Stimulated activated CD8-positive, alpha-beta memory T cell treated with anti-CD3 and anti-CD28 coated beads, Interleukin-15, amount 100 ng/mL, for 24 hours (primary cell): Measurements from ENCODE around the gene LMOD2.

Experiments
- DNase-seq: peaks from one replicate; pipeline ENCODE4 v3.0.0-alpha.2; 2020; ENCODE audit warnings: low read depth

Gene LMOD2

DNA sequence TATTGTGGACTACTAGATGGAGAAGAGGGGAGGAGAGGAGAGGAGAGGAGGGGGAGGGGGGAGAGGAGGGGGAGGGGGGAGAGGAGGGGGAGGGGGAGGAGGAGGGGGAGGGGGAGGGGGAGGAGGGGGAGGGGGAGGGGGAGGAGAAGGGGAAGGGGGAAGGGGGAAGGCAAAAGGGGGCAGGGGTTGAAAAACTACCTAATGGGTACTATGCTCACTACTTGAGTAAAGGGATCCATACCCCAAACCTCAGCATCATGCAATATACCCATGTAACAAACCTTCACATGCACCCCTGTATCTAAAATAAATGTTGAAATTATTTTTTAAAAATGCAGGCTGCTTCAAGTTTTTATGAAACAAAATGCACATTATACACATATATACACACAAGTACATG lies 15.1 kb upstream of the LMOD2 start:
- no peak for DNase-seq

DNA sequence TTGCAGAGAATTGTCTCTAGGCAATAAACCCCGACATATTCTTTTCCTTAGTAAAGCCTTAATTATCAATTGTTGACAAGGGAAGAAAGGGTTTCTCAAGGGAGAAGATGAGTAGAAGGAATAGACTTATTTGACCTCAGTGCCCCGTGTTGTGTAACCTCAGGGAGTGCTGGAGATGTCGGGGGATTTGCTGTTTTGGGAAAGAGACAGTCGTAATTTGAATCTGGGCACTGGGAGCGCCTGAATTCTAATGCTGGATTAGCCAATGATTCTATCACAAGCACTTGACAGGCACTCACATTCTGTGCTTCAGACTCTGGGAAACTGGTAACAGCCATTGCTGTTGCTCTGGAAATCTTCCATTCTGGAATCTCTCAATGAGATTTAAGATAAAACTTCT lies 13.8 kb upstream of the LMOD2 start:
- no peak for DNase-seq

- DNase-seq: no peak
These were observed 11.9 kb upstream of the LMOD2 start for GRCh38 chr7:123643495-123644441.

DNA sequence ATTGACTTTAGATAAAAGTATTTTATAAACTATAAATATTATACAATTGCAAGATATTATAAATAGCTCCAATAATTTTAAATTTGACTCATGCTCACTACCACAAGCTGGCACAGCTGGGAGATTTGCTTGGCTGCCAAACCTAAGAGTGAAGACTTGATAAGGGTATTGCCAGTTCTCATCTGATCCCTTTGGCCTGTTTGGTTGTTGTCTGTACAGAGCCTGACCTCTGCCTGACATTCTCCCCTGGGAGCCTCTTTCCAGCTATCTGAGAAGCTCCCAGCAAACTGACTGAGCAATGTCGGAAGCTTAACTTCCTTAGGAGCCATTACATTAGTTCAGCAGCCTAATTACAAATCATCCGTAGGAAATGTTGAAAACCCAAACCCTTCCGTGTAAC lies 10.2 kb upstream of the LMOD2 start:
- DNase-seq: no peak

- DNase-seq: no peak
These were observed 8.4 kb upstream of the LMOD2 start for GRCh38 chr7:123647106-123647730.

DNA sequence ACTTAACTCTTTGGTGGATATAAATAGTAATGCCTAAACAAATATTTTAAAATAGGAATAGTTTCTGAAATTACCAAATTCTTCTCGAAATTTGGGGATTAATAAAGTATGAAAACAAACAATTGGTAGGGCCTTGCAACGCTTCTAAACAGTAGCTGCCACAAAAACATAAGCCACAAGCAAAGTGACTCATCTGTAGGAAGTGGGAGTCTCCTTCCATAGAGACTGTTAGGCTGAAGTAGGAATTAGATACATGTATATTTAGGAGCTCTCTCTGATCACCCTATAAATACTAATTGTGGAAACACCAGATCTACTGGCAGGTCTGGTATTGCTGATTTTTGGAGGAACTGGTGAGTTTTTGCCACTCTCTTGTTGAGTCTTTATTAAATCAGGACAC lies 5.7 kb upstream of the LMOD2 start:
- DNase-seq: no peak

DNA sequence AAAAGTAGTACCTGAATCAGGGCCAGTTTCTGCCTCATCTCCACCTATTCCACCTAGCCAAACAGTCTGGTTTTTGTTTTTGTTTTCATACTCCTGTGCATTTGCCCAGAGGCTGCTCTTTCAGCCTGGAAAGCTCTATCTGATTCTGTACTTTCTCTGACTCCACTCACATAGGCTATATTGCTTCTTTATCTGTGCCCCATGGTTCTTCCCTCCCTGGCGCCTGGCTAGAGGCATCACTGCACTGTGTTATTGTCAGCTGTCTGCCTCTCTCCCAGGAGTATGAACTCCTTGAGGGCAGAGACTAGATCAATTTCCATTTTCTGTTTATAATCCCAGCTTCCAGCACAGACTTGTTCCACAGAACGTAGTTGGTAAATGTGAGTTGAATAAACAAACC lies 5.1 kb upstream of the LMOD2 start:
- no peak for DNase-seq

GRCh38 chr7:123652406-123652805 lies 3.3 kb upstream of the LMOD2 start:
- no peak for DNase-seq

- DNase-seq: no peak
These were observed 2.5 kb upstream of the LMOD2 start for GRCh38 chr7:123653162-123653561.

DNA sequence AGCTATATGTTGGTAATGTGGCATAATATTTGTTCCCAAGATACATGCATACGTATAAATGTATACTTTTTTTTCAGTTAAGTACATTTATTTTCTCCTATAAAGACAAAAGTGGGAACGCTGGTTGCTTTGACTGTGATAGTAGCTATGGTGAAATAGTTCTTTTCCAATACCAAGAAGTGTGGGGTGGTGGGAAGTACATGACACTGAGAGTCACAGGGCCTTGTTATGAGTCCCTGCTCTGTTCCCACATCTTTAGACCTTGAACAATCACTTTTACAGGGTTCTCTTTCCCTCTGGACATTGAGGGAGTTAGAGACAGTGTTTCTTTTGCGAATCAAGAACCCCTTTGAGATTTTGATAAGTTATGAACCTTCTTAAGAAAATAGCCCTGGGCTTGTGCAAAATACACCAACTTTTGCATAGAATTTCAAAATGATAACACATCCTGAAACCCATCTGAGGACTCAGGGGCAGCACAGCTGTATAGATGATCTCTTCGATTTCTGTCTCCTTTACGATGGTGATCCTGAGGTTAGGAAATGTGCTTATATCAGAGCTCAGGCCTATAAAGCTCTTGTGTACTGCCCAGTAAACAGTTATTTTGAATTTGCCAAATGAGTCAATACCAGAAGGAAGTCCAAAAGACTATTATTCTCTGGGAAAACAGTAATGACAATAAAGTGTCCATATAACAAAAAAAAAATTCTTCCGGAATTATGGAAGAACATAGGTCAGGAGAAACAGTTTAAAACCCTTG lies 1.1 kb downstream of the LMOD2 start:
- DNase-seq: no peak

DNA sequence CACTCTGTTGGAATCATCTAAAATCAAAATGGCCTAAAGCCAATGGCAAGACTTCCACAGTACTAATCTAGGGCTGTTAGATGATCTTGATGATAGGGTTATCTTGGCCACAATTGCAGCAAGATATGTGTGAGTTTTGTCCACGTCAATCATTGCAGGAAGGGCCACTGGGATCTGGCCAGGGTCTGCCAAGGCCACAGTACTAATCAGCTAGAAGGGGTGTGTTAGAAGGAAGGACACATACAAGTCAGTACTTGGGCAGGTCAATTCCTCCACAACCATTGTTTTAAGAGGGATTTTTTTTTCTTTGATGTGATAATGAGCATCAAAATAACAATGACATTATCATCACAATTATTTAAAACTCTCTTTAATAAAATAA lies 1.6 kb downstream of the LMOD2 start:
- no peak for DNase-seq

- no peak for DNase-seq
These were observed 2.4 kb downstream of the LMOD2 start for GRCh38 chr7:123658023-123658422.

DNA sequence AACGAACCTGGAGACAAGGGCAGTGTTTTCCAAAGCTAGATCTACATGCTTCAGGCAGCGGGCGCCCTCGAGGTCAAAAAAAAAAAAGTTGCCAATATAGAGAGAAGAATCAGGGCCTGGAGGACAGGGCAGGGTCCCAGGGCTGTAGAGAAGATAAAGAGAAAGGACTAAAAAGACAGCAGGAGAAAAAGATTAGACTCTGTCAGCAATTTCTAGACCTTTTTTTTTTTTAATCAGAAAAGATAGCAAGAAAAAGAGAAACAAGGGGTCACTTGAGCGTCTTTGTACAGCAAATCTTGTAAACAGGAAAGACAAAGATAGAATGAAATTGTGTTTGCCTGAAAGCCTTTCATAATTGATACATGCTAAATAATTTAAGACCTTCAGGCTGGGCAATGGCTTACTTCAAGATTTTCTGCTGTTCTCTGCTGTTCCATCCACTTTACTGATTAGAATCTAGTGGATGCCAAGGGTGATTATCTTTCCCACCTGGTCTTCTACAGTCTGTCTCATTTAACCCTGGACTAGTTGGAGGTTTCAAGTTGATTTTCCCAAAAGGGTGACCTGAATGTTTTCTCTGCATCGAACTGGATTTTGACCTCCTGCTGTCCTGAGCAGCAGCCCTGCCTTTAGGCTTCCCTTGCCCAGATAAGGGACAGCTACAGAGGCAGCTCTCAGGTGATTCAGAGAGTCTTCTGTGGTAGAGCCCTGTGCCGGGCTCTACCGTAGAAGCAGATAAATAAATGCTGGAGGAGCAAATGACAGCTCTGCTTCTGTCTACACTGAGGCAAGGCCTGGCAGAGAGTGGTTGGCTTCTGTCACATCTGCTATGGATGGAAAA lies 5.1 kb downstream of the LMOD2 start:
- DNase-seq: no peak

- DNase-seq: no peak
These were observed 6.1 kb downstream of the LMOD2 start for GRCh38 chr7:123661765-123662164.

- DNase-seq: no peak
These were observed 6.6 kb downstream of the LMOD2 start for GRCh38 chr7:123662293-123662692.

DNA sequence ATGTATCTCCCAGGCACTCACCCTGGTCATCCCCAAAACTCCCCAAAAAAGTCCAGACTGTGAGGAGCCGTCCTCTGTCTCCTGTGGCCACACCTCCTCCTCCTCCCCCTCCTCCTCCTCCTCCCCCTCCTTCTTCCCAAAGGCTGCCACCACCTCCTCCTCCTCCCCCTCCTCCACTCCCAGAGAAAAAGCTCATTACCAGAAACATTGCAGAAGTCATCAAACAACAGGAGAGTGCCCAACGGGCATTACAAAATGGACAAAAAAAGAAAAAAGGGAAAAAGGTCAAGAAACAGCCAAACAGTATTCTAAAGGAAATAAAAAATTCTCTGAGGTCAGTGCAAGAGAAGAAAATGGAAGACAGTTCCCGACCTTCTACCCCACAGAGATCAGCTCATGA lies 7.1 kb downstream of the LMOD2 start:
- DNase-seq: no peak

- no peak for DNase-seq
These were observed 7.5 kb downstream of the LMOD2 start for GRCh38 chr7:123663200-123663599.

DNA sequence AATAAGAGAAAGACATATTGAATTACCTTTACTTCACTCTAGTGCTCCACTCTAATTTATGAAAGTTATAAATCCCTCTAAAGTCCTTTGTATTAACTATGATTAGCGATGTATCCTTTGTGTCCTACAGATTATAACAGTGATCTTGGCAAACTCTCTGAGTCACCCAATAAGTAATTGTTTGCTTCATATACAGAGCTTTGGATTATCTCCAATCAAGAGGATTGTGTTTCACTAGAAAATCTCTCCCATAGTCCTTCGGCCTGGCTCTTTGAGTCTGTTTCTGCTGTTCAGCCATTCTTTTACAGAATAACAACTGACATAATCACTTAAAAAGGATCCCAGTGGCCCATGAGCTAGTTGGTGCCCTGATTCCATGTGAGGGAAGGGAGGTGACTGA lies 9.5 kb downstream of the LMOD2 start:
- no peak for DNase-seq

GRCh38 chr7:123665896-123666295 lies 10.2 kb downstream of the LMOD2 start:
- no peak for DNase-seq

GRCh38 chr7:123666492-123666891 lies 10.8 kb downstream of the LMOD2 start:
- DNase-seq: no peak

GRCh38 chr7:123669485-123669884 lies 13.8 kb downstream of the LMOD2 start:
- no peak for DNase-seq

GRCh38 chr7:123673137-123673732 lies 17.6 kb downstream of the LMOD2 start:
- no peak for DNase-seq
